Stimulated activated CD8-positive, alpha-beta memory T cell treated with anti-CD3 and anti-CD28 coated beads, Interleukin-7, amount 100 ng/mL, for 24 hours (primary cell): ENCODE measurements around the gene RAPGEF4.
"Not testable (repeated sequence)": the region's sequence is repeated elsewhere in the genome, so short reads cannot be mapped to it uniquely, and the experiment has no call there.

Source experiments
- DNase-seq: peaks from one replicate; pipeline ENCODE4 v3.0.0-alpha.2; 2020; ENCODE audit warnings: low read depth

RAPGEF4 gene

DNA sequence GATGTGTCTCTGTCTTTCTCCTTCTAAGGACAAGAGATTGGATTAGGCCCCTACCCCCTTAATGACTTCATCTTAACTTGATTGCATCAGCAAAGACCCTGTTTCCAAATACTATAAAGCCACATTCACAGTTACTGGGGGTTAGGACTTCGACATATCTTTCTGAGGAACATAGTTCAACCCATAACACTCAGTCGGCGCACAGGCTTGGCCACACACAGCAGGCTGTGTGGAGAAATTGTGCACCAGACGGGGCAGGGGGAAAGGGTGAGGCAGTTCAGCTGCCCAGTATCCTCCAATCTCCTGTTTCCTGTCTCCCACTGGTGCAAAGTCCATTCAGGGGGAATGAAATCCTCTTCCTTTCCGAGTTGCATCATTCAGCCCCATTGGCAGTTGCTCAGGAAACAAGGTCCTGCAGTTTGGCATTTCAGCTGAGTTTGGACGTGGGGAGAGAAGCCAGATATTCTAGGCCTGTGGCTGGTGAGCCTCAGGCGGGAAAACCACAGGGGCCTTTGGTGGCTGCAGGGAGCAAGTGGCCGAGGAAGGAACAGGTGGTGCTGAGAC, 9.4 kb upstream of the RAPGEF4 start:
- DNase-seq: no peak

- DNase-seq: no peak
These were observed 5.2 kb upstream of the RAPGEF4 start for GRCh38 chr2:172730411-172730810.

GRCh38 chr2:172734711-172735581, 699 bp upstream of the RAPGEF4 start:
- DNase-seq: no peak

- no peak for DNase-seq
These were observed 954 bp downstream of the RAPGEF4 start for GRCh38 chr2:172736424-172737174.

DNA sequence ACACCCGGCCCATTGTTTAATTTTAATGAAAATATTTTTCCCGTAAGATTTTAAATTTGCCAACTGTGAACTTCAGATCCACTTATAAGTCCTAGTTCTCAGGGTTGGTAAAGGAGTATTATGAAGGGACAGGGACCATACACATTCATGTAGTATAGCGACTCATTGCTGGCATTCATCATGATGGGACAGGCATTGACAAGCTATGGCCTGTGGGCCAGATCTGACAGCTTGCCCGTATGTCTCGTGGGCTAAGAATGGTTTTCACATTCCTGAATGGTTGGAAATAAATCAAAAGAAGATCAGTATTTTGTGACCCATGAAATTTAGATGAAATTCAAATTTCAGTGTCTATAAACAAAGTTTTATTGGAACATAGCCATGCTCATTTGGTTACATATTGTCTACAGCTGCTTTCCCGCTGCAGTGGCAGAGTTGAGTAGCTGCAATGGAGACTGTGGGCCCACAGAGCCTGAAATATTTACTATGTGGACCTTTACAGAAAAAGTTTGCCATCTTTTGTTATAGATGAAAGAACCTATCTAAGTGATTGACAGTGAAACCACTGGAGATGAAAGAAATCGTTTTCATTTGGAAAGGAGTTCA, 4.1 kb downstream of the RAPGEF4 start:
- DNase-seq: no peak

DNA sequence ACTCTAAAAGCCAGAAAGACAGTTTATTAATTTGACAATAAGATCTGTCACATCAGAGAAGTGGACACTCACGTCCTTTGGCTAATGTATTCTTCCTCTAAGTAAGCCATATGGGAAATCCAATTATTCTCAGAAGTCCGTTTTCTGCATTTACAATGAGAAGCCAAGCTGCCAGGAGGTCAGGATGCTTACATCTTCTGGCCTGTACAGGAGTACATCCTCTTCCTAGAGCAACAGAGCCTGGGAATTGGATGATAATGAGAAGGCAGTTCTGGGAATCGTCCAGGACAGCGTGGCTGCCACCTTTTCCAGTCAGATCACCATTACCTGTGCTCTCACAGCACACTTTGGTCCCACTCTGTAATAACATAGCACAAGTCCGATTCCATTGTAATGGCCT, 5.2 kb downstream of the RAPGEF4 start:
- DNase-seq: no peak

GRCh38 chr2:172742931-172743540, 7.4 kb downstream of the RAPGEF4 start:
- no peak for DNase-seq

GRCh38 chr2:172743898-172744297, 8.3 kb downstream of the RAPGEF4 start:
- DNase-seq: no peak

- DNase-seq: no peak
These were observed 10.0 kb downstream of the RAPGEF4 start for GRCh38 chr2:172745636-172746035.

GRCh38 chr2:172748543-172748942, 12.9 kb downstream of the RAPGEF4 start:
- DNase-seq: not testable (repeated sequence)

DNA sequence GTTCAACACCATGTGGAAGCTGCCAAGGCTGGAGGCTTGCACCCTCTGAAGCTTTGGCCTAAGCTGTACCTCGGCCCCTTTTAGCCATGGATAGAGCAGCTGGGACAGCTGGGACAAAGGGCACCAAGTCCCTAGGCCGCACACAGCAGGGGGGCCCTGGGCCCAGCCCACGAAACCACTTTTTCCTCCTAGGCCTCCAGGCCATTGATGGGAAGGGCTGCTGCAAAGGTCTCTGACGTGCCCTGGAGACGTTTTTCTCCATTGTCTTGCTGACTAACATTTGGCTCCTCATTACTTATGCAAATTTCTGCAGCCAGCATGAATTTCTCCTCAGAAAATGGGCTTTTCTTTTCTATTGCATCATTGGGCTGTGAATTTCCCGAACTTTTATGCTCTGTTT, 13.7 kb downstream of the RAPGEF4 start:
- DNase-seq: no peak

DNA sequence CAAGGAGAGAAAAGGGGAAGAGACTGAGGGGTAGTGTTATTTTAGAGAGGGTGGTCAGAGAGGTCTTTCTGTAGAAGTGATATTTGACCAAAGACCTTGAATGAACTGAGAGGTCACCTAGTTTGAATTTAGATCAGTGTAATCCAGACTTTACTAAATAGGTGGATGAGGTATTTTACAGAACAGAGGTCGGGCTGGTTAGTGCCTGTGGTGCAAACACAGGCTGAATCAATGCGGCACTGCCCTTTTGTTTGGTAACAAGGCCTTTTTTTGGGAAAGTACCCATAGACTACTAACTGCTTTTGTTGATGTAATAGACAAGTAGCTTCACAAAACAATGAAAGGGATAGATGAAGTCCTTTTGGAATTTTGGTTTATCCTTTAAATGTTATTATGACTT, 15.9 kb downstream of the RAPGEF4 start:
- no peak for DNase-seq

GRCh38 chr2:172753610-172754009, 18.0 kb downstream of the RAPGEF4 start:
- no peak for DNase-seq

GRCh38 chr2:172759441-172759840, 23.8 kb downstream of the RAPGEF4 start:
- no peak for DNase-seq

DNA sequence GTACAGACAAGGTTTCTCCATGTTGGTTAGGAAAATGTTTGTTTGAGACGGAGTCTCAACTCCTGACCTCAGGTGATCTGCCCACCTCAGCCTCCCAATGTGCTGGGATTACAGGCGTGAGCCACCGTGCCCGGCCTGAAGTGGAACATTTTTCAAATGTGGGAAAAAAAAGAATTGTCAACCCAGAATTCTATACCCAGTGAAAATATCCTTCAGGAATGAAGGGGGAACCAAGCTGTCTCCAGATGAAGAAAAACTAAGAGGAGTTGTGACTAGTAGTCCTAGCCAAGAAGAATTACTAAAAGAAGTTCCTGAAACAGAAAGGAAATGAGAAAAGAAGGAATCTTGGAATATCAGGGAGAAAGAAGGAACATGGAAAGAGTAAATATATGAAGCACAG, 25.7 kb downstream of the RAPGEF4 start:
- DNase-seq: no peak

DNA sequence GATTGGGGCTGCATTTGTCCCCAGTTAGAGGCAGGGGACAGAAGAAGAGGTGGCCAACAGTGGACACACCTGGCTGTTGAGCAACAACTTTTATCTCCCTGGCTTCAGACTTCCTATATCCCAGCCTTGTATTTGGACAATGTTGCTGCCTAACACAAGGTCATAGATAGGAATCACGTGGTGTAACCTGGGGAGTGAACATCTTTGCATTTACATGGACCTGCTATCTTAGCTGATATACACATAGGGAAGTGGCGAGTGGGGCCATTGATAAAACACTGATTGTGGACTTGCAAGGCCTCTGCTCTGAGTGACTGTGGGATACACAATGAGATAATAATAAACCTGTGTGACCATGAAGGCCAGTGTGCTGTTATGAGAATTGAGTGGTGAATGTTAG, 26.9 kb downstream of the RAPGEF4 start:
- no peak for DNase-seq

DNA sequence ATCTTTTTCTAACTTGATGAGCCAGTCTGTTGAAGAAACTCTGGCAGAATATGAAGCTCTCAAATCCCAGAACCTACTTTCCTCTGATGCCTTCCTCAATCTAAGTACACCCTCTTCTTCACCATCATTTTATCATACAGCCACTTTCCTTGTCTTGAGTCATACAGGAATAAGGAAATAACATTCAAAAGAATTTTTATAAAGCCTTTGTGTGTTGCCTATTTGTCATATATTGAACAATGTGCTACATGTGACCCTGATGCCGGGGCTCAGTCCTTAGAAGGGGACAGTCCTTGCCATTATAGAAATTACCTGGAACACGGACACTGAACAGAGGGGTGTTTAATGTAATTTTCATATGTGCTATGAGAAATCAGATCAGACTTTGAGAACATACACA, 27.4 kb downstream of the RAPGEF4 start:
- DNase-seq: no peak

DNA sequence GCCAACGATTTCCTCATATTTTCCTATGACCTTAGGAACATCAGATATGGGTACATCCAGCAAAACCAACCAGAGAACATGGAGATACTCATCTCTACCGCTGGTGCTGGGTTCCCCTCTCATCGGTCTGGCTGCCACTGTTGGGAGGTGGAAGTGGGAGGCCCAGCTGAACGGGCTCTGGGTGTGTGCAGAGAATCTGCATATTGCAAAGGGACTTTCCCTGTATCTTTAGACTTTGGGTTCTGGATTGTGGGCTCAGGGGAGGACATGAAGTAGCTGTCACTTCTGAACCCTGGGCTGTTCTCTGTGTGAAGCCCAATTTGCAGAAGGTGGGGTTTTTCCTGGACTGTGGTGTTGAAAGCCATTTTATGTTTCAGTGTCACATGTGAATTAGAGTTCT, 30.0 kb downstream of the RAPGEF4 start:
- DNase-seq: no peak

DNA sequence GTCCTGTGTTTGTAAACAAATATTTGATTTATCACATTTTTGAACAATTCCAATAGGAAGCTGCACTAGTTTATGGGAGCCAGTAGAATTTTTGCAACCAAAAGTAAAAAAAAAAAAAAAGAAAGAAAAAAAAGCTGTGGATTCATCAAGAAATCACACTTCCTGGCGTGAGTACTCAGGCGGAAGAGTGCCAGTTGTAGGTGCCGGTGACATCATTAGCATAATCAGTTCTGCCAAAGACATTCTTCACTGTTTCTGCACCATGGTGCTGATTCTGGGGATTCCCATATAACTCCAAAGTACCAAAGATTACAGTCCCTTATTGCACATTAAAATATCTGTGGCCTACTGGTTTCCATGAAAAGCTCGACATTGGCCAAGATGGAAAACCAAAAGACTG, 32.8 kb downstream of the RAPGEF4 start:
- no peak for DNase-seq

GRCh38 chr2:172769879-172770278, 34.2 kb downstream of the RAPGEF4 start:
- DNase-seq: no peak

DNA sequence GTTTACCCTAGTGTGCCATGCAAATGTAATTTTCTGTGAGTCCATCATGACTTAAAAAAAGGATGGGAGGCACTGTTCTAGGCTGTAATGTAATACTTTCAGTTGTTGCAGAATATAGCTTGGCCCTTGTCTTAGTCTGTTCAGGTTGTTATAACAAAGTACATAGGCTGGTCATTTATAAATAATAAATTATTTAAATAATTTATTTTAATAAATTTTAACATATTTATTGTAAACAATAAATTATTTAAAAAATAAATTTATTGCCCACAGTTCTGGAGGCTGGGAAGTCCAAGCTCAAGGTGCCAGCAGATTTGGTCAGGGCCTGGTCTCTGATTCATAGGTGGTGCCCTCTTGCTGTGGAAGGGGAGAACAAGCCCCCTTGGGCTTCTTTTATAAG, 35.2 kb downstream of the RAPGEF4 start:
- no peak for DNase-seq

DNA sequence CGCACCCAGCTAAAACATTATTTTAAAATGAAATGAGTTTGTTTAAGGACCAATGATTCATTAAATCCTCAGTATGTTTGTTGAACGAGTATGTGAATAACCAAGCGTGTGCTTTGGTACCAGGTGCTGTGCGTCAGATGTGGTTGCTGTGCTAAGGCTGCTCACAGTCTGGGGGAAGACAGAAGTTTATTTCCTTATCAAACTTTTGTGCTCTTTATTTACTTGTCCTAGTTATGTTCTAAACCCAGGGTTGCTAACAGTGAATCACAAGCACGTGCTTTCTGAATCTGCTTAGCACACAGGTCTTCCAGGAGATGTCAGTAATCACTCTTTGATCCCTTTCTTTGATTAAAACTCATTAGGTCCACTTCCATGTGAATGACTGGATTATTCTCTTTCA, 37.0 kb downstream of the RAPGEF4 start:
- no peak for DNase-seq
